Kidney (tissue), 14 donors: ENCODE data around the gene OR52H1. TPM values are rescaled to one million over a fixed set of nuclear protein-coding genes. Genes with fewer than 3 reads are reported as not detected.

Source experiments
- DNase-seq, 5 donors: peaks; one replicate each; pipeline ENCODE4 v3.0.0-alpha.2; 2013 to 2020
- FAIRE-seq: peaks from 2 replicates; lab custom pipeline; 2012; peaks lifted over from hg19 to GRCh38; lab: Jason Lieb, UNC
- H3K27ac ChIP-seq, 2 donors: one replicate each; pipeline ENCODE4 v1.7.0; 2013; ENCODE audit warnings: low read depth in 2 of 2, low read length in 2 of 2, inconsistent platforms in 1 of 2
- H3K27me3 ChIP-seq: one replicate; pipeline ENCODE4 v1.7.1; 2013; ENCODE audit warnings: low read length, inconsistent platforms; ENCODE audit not compliant: control insufficient read depth, insufficient read depth
- H3K36me3 ChIP-seq, 3 donors: one replicate each; pipeline versions ENCODE4 v1.7.0 to v1.7.1; 2013; ENCODE audit warnings: low read length in 3 of 3, control low read depth in 1 of 3, inconsistent platforms in 1 of 3; ENCODE audit not compliant: insufficient read depth in 3 of 3, control insufficient read depth in 2 of 3
- H3K4me1 ChIP-seq, 3 donors: one replicate each; pipeline versions ENCODE4 v1.7.0 to v1.7.1; 2013; ENCODE audit warnings: low read length in 3 of 3, inconsistent platforms in 1 of 3, low read depth in 1 of 3; ENCODE audit not compliant: control insufficient read depth in 2 of 3, insufficient read depth in 2 of 3
- H3K4me3 ChIP-seq, 3 donors: one replicate each; pipeline versions ENCODE4 v1.7.0 to v1.8.1; 2013; ENCODE audit warnings: low read length in 3 of 3, control low read depth in 1 of 3, inconsistent platforms in 1 of 3
- H3K9ac ChIP-seq, 3 donors: one replicate each; pipeline versions ENCODE4 v1.7.0 to v1.7.1; 2013; ENCODE audit warnings: low read length in 3 of 3, control low read depth in 1 of 3, inconsistent platforms in 1 of 3
- H3K9me3 ChIP-seq, 3 donors: one replicate each; pipeline versions ENCODE4 v1.7.0 to v1.7.1; 2013; ENCODE audit warnings: low read length in 3 of 3, control low read depth in 1 of 3, inconsistent platforms in 1 of 3; ENCODE audit not compliant: control insufficient read depth in 2 of 3, insufficient read depth in 1 of 3
- intact Hi-C: fragments of 100-400 bp; cut with DNase I; formaldehyde crosslinking; loops from one replicate; pipeline ENCODE4 v1.11.1; 2022
- polyA plus RNA-seq: library from polyadenylated mRNA; stranded (reverse); fragments of 350-450 nt; fragmentation: Illumina TruSeq; extraction: RNeasy Lipid Tissue Mini Kit (QIAGEN cat#74804); gene quantifications from one replicate; pipeline ENCODE4 v1.2.3, GENCODE V29; 2014; ENCODE audit warnings: low read depth, low replicate concordance; ENCODE audit not compliant: insufficient read depth
- total RNA-seq: library from RNA; stranded (reverse); fragmentation: NEBNext Ultra II Directional; extraction: Animal tissue kit (Norgen Biotek cat#: 25700); gene quantifications from one replicate; pipeline ENCODE4 v1.2.1, GENCODE V29; 2021
- TF ChIP-seq, protein P1 (sequence below): IDR thresholded peaks from 3 replicates; pipeline ENCODE4 v1.5.1; 2012; ENCODE audit warnings: mild to moderate bottlenecking, moderate library complexity, borderline replicate concordance; ENCODE audit not compliant: insufficient read depth; ENCODE audit errors: extremely low read depth
- donor health status: control.
- donor health status: control.
- donor health status: control.
- donor health status: control.
- donor health status: control.
- donor health status: DM: yes; HTN: yes; CAD: no.
- donor health status: Normal renal cell carcinoma (clear cell type).

Gene OR52H1
- total and polyA plus RNA-seq, 2 donors from 2014 or later = 0.57 TPM; not detected in 1

GRCh38 chr11:5581014-5581413 lies 32.7 kb upstream of the OR52H1 start:
- intact Hi-C loops = no loop called here
- DNase-seq = no peak
- Histone ChIP-seq H3K9ac (no peak overlapping the region), H3K9me3 (no peaks in the 10 kb centered on the region), H3K4me3 (no peak overlapping the region), H3K36me3 (no peaks in the 10 kb centered on the region), H3K27me3 (no peaks in the 10 kb centered on the region), H3K27ac (no peak overlapping the region), H3K4me1 (no peaks in the 10 kb centered on the region)
- FAIRE-seq = no peak
- TF ChIP-seq, protein P1, sequence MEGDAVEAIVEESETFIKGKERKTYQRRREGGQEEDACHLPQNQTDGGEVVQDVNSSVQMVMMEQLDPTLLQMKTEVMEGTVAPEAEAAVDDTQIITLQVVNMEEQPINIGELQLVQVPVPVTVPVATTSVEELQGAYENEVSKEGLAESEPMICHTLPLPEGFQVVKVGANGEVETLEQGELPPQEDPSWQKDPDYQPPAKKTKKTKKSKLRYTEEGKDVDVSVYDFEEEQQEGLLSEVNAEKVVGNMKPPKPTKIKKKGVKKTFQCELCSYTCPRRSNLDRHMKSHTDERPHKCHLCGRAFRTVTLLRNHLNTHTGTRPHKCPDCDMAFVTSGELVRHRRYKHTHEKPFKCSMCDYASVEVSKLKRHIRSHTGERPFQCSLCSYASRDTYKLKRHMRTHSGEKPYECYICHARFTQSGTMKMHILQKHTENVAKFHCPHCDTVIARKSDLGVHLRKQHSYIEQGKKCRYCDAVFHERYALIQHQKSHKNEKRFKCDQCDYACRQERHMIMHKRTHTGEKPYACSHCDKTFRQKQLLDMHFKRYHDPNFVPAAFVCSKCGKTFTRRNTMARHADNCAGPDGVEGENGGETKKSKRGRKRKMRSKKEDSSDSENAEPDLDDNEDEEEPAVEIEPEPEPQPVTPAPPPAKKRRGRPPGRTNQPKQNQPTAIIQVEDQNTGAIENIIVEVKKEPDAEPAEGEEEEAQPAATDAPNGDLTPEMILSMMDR = no peak

GRCh38 chr11:5580577-5580976 lies 32.2 kb upstream of the OR52H1 start, which contains the start of gene OR52B6:
OR52B6 (plus strand) TSS chr11:5580877; CDS start chr11:5580877, 0 bp downstream.
- Histone ChIP-seq H3K4me1 (no peaks in the 10 kb centered on the region), H3K9me3 (no peaks in the 10 kb centered on the region), H3K27ac (no peak within 1 kb of the TSS), H3K27me3 (no peaks in the 10 kb centered on the region), H3K36me3 (no peaks in the 10 kb centered on the region), H3K9ac (no peak within 1 kb of the TSS), H3K4me3 (no peak within 1 kb of the TSS)
- FAIRE-seq (no peak), DNase-seq (no peak)
- TF ChIP-seq, protein P1 = no peak
- intact Hi-C loops = no loop called here

- Histone ChIP-seq H3K9me3 (no peaks in the 10 kb centered on the region), H3K27ac (no peak overlapping the region), H3K36me3 (no peaks in the 10 kb centered on the region), H3K4me1 (no peaks in the 10 kb centered on the region), H3K27me3 (no peaks in the 10 kb centered on the region), H3K9ac (no peak overlapping the region), H3K4me3 (no peak overlapping the region)
- intact Hi-C loops = no loop called here
- DNase-seq (no peak), FAIRE-seq (no peak)
- TF ChIP-seq, protein P1 = no peak
Measured at GRCh38 chr11:5577101-5577500, 28.8 kb upstream of the OR52H1 start.

DNA sequence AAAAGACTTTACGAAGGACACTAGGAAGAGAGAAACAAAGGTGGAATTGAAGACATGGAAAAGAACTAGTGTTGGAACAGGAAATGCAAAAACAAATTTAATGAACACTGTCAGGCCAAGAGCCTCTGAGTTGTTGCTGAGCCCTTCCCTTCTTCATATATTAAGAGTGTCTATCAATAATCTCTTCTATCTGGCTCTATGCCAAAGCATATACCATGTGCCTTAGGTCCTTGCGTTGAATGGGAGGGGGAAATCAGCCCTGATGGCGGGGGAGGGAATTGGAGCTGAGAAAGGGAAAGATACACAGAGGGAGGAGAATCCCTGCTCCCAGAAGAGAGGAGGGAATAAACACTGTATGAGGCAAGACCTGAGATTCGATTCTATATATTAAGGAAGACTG lies 26.8 kb upstream of the OR52H1 start:
- FAIRE-seq = no peak
- intact Hi-C loops = no loop called here
- no peak for DNase-seq
- Histone ChIP-seq H3K9me3 (no peaks in the 10 kb centered on the region), H3K36me3 (no peaks in the 10 kb centered on the region), H3K9ac (no peak overlapping the region), H3K27me3 (no peaks in the 10 kb centered on the region), H3K4me1 (no peaks in the 10 kb centered on the region), H3K27ac (no peak overlapping the region), H3K4me3 (no peak overlapping the region)
- TF ChIP-seq, protein P1 = no peak
